Vagina (tissue), 2 donors: Measurements from ENCODE around the gene SMPD3. TPM values are rescaled to one million over a fixed set of nuclear protein-coding genes. Genes with fewer than 3 reads are reported as not detected.

ENCODE experiments used
- DNase-seq, 2 donors: peaks; one replicate each; pipeline ENCODE4 v3.0.0-alpha.2; 2017; ENCODE audit errors: extremely low spot score in 2 of 2
- H3K27ac ChIP-seq: fragments of 200-600 bp; sonication (generic); one replicate; pipeline ENCODE4 v1.5.1; 2019
- H3K27me3 ChIP-seq: fragments of 200-600 bp; sonication (generic); one replicate; pipeline ENCODE4 v1.5.1; 2019
- H3K36me3 ChIP-seq, 2 donors: fragments of 200-600 bp; sonication (generic); one replicate each; pipeline ENCODE4 v1.5.1; 2017 to 2019
- H3K4me1 ChIP-seq: fragments of 200-600 bp; sonication (generic); one replicate; pipeline ENCODE4 v1.5.1; 2019
- H3K4me3 ChIP-seq, 2 donors: fragments of 200-600 bp; sonication (generic); 1 replicate in 1 of 2; 2 replicates in 1 of 2; pipeline ENCODE4 v1.5.1; 2016 to 2019
- H3K9me3 ChIP-seq: fragments of 200-600 bp; sonication (generic); one replicate; pipeline ENCODE4 v1.5.1; 2019
- CTCF ChIP-seq, 3 experiments: fragments of 450-650 bp in 2 of 3; fragments of 200-600 bp in 1 of 3; sonication (generic) in 1 of 3; IDR thresholded peaks; one replicate each; pipeline ENCODE4 v1.5.1; 2017 to 2019; ENCODE audit warnings: antibody characterized with exemption in 3 of 3, mild to moderate bottlenecking in 2 of 3, moderate library complexity in 2 of 3
- POLR2A ChIP-seq, 2 donors: fragments of 450-650 bp; IDR thresholded peaks; one replicate each; pipeline ENCODE4 v1.6.1; 2017; ENCODE audit warnings: antibody characterized with exemption in 2 of 2, mild to moderate bottlenecking in 2 of 2, moderate library complexity in 2 of 2
- POLR2AphosphoS5 ChIP-seq, 2 donors: sonication (generic); formaldehyde crosslinking; IDR thresholded peaks; one replicate each; pipeline ENCODE4 v1.9.0; 2017; ENCODE audit warnings: antibody characterized with exemption in 2 of 2, mild to moderate bottlenecking in 2 of 2, low read depth in 1 of 2; ENCODE audit not compliant: insufficient read depth in 1 of 2
- intact Hi-C: fragments of 100-400 bp; cut with DNase I; formaldehyde crosslinking; loops from one replicate; pipeline ENCODE4 v1.15.1; 2023
- total RNA-seq: library from RNA; depleted of rRNA; stranded (reverse); fragments of >200 nt; gene quantifications from one replicate; pipeline ENCODE4 v1.2.3, GENCODE V29; 2016

The SMPD3 gene
- total RNA-seq, 1 donor from 2014 or later, result 3.4 TPM

GRCh38 chr16:68453816-68454215 lies 5.5 kb upstream of the SMPD3 start:
- no peaks in the 10 kb centered on the region for H3K27me3 ChIP-seq
- intact Hi-C loops, result no loop called here
- DNase-seq, result no peak
- no peaks in the 10 kb centered on the region for H3K9me3 ChIP-seq
- peaks cover 3% of the 10 kb centered on the region for H3K4me1 ChIP-seq
- H3K27ac ChIP-seq, result no peak overlapping the region
- no peak overlapping the region for H3K4me3 ChIP-seq
- no peak for TF ChIP-seq POLR2A (IDR thresholded peaks at IDR 0.05)
- no peak for TF ChIP-seq CTCF (IDR thresholded peaks at IDR 0.05)
- TF ChIP-seq POLR2AphosphoS5 (IDR thresholded peaks at IDR 0.05; ENCODE audit: insufficient read depth in 1 of 2, low read depth in 1 of 2), result no peak
- no peaks in the 10 kb centered on the region for H3K36me3 ChIP-seq

GRCh38 chr16:68452176-68452575 lies 3.9 kb upstream of the SMPD3 start:
- H3K9me3 ChIP-seq, result no peaks in the 10 kb centered on the region
- intact Hi-C loops, result no loop called here
- H3K36me3 ChIP-seq, result no peaks in the 10 kb centered on the region
- H3K27me3 ChIP-seq, result no peaks in the 10 kb centered on the region
- no peak overlapping the region for H3K4me3 ChIP-seq
- peaks cover 18% of the 10 kb centered on the region for H3K4me1 ChIP-seq
- no peak for TF ChIP-seq CTCF (IDR thresholded peaks at IDR 0.05)
- no peak for TF ChIP-seq POLR2A (IDR thresholded peaks at IDR 0.05)
- TF ChIP-seq POLR2AphosphoS5 (IDR thresholded peaks at IDR 0.05; ENCODE audit: insufficient read depth in 1 of 2, low read depth in 1 of 2), result no peak
- no peak overlapping the region for H3K27ac ChIP-seq
- no peak for DNase-seq

- no peaks in the 10 kb centered on the region for H3K36me3 ChIP-seq
Observed at GRCh38 chr16:68451676-68452075, 3.4 kb upstream of the SMPD3 start.

GRCh38 chr16:68450741-68451255 lies 2.5 kb upstream of the SMPD3 start:
- intact Hi-C loops, result no loop called here
- no peak for DNase-seq
- Histone ChIP-seq H3K27me3 (no peaks in the 10 kb centered on the region), H3K4me3 (no peak overlapping the region), H3K4me1 (peaks cover 24% of the 10 kb centered on the region), H3K9me3 (no peaks in the 10 kb centered on the region), H3K36me3 (no peaks in the 10 kb centered on the region), H3K27ac (no peak overlapping the region)
- TF ChIP-seq POLR2A (IDR thresholded peaks at IDR 0.05), result no peak
- no peak for TF ChIP-seq POLR2AphosphoS5 (IDR thresholded peaks at IDR 0.05; ENCODE audit: insufficient read depth in 1 of 2, low read depth in 1 of 2)
- TF ChIP-seq CTCF (IDR thresholded peaks at IDR 0.05), result no peak

More at GRCh38 chr16:68451676-68452075, 3.4 kb upstream of the SMPD3 start:
- Histone ChIP-seq H3K4me3 (no peak overlapping the region), H3K27me3 (no peaks in the 10 kb centered on the region), H3K9me3 (no peaks in the 10 kb centered on the region), H3K27ac (no peak overlapping the region), H3K4me1 (peaks cover 23% of the 10 kb centered on the region)
- intact Hi-C loops, result no loop called here
- no peak for DNase-seq
- TF ChIP-seq POLR2AphosphoS5 (IDR thresholded peaks at IDR 0.05; ENCODE audit: insufficient read depth in 1 of 2, low read depth in 1 of 2) (no peak), POLR2A (IDR thresholded peaks at IDR 0.05) (no peak), CTCF (IDR thresholded peaks at IDR 0.05) (no peak)

- no peak for DNase-seq
- no peak for TF ChIP-seq CTCF (IDR thresholded peaks at IDR 0.05)
- no peak for TF ChIP-seq POLR2A (IDR thresholded peaks at IDR 0.05)
- TF ChIP-seq POLR2AphosphoS5 (IDR thresholded peaks at IDR 0.05; ENCODE audit: insufficient read depth in 1 of 2, low read depth in 1 of 2), result no peak
- intact Hi-C loops, result loop anchor here (5.0 kb wide), 1 partner anchor 694 kb away; no protein-coding TSS in a partner anchor
Observed at GRCh38 chr16:68447653-68448359, 502 bp downstream of the SMPD3 start.

More at GRCh38 chr16:68447653-68448359, 502 bp downstream of the SMPD3 start:
- H3K4me3 ChIP-seq, result peak overlapping the region; percentile 29 to 44
- no peaks in the 10 kb centered on the region for H3K27me3 ChIP-seq
- no peak overlapping the region for H3K27ac ChIP-seq
- H3K9me3 ChIP-seq, result no peaks in the 10 kb centered on the region
- peaks cover 24% of the 10 kb centered on the region for H3K4me1 ChIP-seq
- no peaks in the 10 kb centered on the region for H3K36me3 ChIP-seq
